Mesodermal cell (in vitro differentiated cells): ENCODE data around the gene ALG10.
"Not testable (repeated sequence)": the region's sequence is repeated elsewhere in the genome, so short reads cannot be mapped to it uniquely, and the experiment has no call there.

Source experiments
- H3K27ac ChIP-seq: 2 replicates; pipeline ENCODE4 v1.7.0; 2013; ENCODE audit warnings: mild to moderate bottlenecking, low read depth, low read length, moderate library complexity; ENCODE audit not compliant: severe bottlenecking
- H3K36me3 ChIP-seq: 2 replicates; pipeline ENCODE4 v1.7.1; 2013; ENCODE audit warnings: mild to moderate bottlenecking, low read length, moderate library complexity; ENCODE audit not compliant: control insufficient read depth, insufficient read depth
- H3K4me1 ChIP-seq: one replicate; pipeline ENCODE4 v1.7.1; 2013; ENCODE audit warnings: mild to moderate bottlenecking, low read length; ENCODE audit not compliant: insufficient read depth, control insufficient read depth, poor library complexity, severe bottlenecking
- H3K4me3 ChIP-seq: 2 replicates; pipeline ENCODE4 v1.7.0; 2013; ENCODE audit warnings: low read length, control low read depth, mild to moderate bottlenecking; ENCODE audit not compliant: insufficient read depth, poor library complexity, severe bottlenecking; ENCODE audit errors: extremely low read depth
- H3K9me3 ChIP-seq: 2 replicates; pipeline ENCODE4 v1.7.1; 2013; ENCODE audit warnings: mild to moderate bottlenecking, low read length, moderate library complexity; ENCODE audit not compliant: control insufficient read depth
- WGBS, 2 experiments: methylation state at CpG; one replicate each; pipeline ENCODE4 v1.1.5; 2013; ENCODE audit warnings: missing lambda C conversion rate in 2 of 2; ENCODE audit not compliant: insufficient coverage in 2 of 2; 5-methylcytosine and 5-hydroxymethylcytosine counted together

Gene ALG10

GRCh38 chr12:34030591-34030990 is 8.3 kb downstream of the ALG10 start:
- H3K27ac ChIP-seq: no peak overlapping the region
- no peaks in the 10 kb centered on the region for H3K36me3 ChIP-seq
- WGBS, 2 experiments: 86% methylated on average over 3 of the region's 4 CpGs; no CpG with 5 or more reads in 1 of the 2 experiments
- H3K9me3 ChIP-seq: no peaks in the 10 kb centered on the region
- no peak overlapping the region for H3K4me3 ChIP-seq
- H3K4me1 ChIP-seq: no peaks in the 10 kb centered on the region

- WGBS, 2 experiments: no CpG with 5 or more reads among the region's 1 CpG
- Histone ChIP-seq H3K27ac (no peak overlapping the region), H3K36me3 (no peaks in the 10 kb centered on the region), H3K4me3 (no peak overlapping the region), H3K4me1 (no peaks in the 10 kb centered on the region), H3K9me3 (no peaks in the 10 kb centered on the region)
Measured at GRCh38 chr12:34033628-34034296, 11.5 kb downstream of the ALG10 start.

GRCh38 chr12:34038357-34038756 is 16.1 kb downstream of the ALG10 start:
- H3K4me3 ChIP-seq, H3K9me3 ChIP-seq, H3K4me1 ChIP-seq, H3K27ac ChIP-seq, H3K36me3 ChIP-seq: not testable (repeated sequence)
- WGBS, 2 experiments: 71% methylated on average over 1 of the region's 3 CpGs; no CpG with 5 or more reads in 1 of the 2 experiments

- H3K4me3 ChIP-seq: no peak overlapping the region
- no peaks in the 10 kb centered on the region for H3K4me1 ChIP-seq
- no peaks in the 10 kb centered on the region for H3K36me3 ChIP-seq
- H3K27ac ChIP-seq: no peak overlapping the region
- H3K9me3 ChIP-seq: peaks cover 7% of the 10 kb centered on the region
Measured at GRCh38 chr12:34046570-34046969, 24.3 kb downstream of the ALG10 start.

GRCh38 chr12:34047855-34048254 is 25.6 kb downstream of the ALG10 start:
- not testable (repeated sequence) for H3K4me3 ChIP-seq, H3K9me3 ChIP-seq, H3K27ac ChIP-seq, H3K4me1 ChIP-seq, H3K36me3 ChIP-seq
- WGBS, 2 experiments: 88 to 90% methylated on average over 2 of the region's 2 CpGs

GRCh38 chr12:34048714-34049113 is 26.4 kb downstream of the ALG10 start:
- Histone ChIP-seq H3K4me1 (no peaks in the 10 kb centered on the region), H3K27ac (no peak overlapping the region), H3K36me3 (no peaks in the 10 kb centered on the region), H3K4me3 (no peak overlapping the region), H3K9me3 (peaks cover 7% of the 10 kb centered on the region)
- 100% methylated on average over 2 of the region's 2 CpGs; no CpG with 5 or more reads in 1 of the 2 experiments for WGBS, 2 experiments

- H3K36me3 ChIP-seq: no peaks in the 10 kb centered on the region
- WGBS, 2 experiments: 100% methylated on average over 1 of the region's 1 CpG; no CpG with 5 or more reads in 1 of the 2 experiments
- peaks cover 7% of the 10 kb centered on the region for H3K9me3 ChIP-seq
- H3K4me3 ChIP-seq: no peak overlapping the region
- H3K4me1 ChIP-seq: no peaks in the 10 kb centered on the region
- no peak overlapping the region for H3K27ac ChIP-seq
Measured at GRCh38 chr12:34051486-34051885, 29.2 kb downstream of the ALG10 start.

- Histone ChIP-seq H3K27ac (no peak overlapping the region), H3K4me1 (no peaks in the 10 kb centered on the region), H3K36me3 (no peaks in the 10 kb centered on the region), H3K4me3 (no peak overlapping the region), H3K9me3 (no peaks in the 10 kb centered on the region)
- WGBS, 2 experiments: no CpG with 5 or more reads among the region's 1 CpG
Measured at GRCh38 chr12:34054938-34055337, 32.6 kb downstream of the ALG10 start.
